HG03558 (cell line): ENCODE measurements around the gene UNC80.

Experiments used
- ATAC-seq: cut with Tn5 transposase; IDR thresholded peaks from one replicate; pipeline ENCODE4 v1.9.1; 2021; ENCODE audit warnings: moderate number of reproducible peaks; ENCODE audit not compliant: unreplicated experiment; ENCODE audit errors: extremely low read depth

The UNC80 gene, protein sequence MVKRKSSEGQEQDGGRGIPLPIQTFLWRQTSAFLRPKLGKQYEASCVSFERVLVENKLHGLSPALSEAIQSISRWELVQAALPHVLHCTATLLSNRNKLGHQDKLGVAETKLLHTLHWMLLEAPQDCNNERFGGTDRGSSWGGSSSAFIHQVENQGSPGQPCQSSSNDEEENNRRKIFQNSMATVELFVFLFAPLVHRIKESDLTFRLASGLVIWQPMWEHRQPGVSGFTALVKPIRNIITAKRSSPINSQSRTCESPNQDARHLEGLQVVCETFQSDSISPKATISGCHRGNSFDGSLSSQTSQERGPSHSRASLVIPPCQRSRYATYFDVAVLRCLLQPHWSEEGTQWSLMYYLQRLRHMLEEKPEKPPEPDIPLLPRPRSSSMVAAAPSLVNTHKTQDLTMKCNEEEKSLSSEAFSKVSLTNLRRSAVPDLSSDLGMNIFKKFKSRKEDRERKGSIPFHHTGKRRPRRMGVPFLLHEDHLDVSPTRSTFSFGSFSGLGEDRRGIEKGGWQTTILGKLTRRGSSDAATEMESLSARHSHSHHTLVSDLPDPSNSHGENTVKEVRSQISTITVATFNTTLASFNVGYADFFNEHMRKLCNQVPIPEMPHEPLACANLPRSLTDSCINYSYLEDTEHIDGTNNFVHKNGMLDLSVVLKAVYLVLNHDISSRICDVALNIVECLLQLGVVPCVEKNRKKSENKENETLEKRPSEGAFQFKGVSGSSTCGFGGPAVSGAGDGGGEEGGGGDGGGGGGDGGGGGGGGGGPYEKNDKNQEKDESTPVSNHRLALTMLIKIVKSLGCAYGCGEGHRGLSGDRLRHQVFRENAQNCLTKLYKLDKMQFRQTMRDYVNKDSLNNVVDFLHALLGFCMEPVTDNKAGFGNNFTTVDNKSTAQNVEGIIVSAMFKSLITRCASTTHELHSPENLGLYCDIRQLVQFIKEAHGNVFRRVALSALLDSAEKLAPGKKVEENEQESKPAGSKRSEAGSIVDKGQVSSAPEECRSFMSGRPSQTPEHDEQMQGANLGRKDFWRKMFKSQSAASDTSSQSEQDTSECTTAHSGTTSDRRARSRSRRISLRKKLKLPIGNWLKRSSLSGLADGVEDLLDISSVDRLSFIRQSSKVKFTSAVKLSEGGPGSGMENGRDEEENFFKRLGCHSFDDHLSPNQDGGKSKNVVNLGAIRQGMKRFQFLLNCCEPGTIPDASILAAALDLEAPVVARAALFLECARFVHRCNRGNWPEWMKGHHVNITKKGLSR (N-terminal part only)

GRCh38 chr2:209771474-209772289 is at the start of gene UNC80:
Gene UNC80, plus strand, starts transcription at chr2:209771832. Its CDS starts 241 bp downstream, at chr2:209772073.
- ATAC-seq: no peak

- no peak for ATAC-seq
These were observed 45.3 kb upstream of the UNC80 start for GRCh38 chr2:209726311-209726710.

- no peak for ATAC-seq
These were observed 44.6 kb upstream of the UNC80 start for GRCh38 chr2:209727077-209727476.

GRCh38 chr2:209734805-209735204 is 36.8 kb upstream of the UNC80 start:
- ATAC-seq: no peak

GRCh38 chr2:209741953-209742352 is 29.7 kb upstream of the UNC80 start:
- ATAC-seq: no peak

GRCh38 chr2:209753020-209753419 is 18.6 kb upstream of the UNC80 start:
- no peak for ATAC-seq

- no peak for ATAC-seq
These were observed 14.5 kb upstream of the UNC80 start for GRCh38 chr2:209757163-209757562.

GRCh38 chr2:209761566-209761965 is 10.1 kb upstream of the UNC80 start:
- ATAC-seq: no peak

DNA sequence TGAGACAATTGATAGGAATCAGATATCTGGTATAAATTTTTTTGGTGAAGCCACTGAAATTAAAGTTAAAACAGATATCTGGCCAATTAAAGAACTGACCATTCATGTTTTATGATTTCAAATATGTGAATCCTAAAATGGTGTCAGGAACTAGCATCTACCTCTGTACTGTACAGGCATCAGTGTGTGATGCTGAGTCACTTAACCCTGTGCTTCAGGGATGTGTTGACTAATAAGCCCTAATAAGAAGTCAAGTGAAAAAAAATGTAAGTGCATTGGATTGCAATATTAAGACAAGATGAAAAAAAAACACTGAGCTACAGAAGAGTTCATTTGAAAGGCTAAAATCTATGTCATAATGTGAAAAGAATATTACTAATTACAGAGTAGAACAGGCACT is 9.1 kb upstream of the UNC80 start:
- no peak for ATAC-seq

- no peak for ATAC-seq
These were observed 8.5 kb upstream of the UNC80 start for GRCh38 chr2:209763106-209763505.

DNA sequence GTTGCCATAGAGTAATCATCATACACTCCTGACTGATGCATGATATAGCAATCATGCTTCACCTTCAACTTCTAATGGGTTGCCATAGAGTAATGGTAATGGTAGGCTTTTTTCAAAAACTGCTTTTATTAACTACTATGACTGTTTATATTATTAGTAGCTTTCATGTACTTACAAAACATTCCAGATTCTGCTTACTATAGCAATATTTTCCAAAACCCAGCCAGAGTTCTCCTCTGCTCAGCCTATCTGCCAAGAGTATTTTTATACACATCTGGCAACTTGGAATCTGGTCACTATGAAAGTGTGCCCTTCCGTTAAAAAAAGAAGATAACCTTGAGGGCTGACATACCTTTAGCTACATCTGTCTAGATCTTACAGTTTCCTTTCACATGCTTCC is 5.0 kb upstream of the UNC80 start:
- ATAC-seq: no peak

DNA sequence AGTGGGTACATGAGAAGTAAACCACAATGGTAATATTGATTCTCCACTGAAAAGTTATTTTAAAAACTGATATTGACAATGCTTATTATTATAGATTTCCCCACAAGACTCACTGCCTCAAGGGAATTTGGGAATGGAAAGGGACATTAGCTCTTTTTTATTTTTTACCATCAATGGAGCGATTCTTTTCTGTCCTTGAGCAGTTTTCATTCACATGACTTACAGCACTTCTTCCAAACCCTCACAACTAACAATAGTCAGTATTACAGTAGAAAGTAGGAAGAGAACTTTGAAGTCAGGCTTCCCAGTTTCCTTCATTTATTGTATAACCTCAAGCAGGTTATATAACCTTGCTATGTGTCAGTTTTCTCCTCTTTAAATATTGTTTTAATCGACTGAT is 4.3 kb upstream of the UNC80 start:
- no peak for ATAC-seq

DNA sequence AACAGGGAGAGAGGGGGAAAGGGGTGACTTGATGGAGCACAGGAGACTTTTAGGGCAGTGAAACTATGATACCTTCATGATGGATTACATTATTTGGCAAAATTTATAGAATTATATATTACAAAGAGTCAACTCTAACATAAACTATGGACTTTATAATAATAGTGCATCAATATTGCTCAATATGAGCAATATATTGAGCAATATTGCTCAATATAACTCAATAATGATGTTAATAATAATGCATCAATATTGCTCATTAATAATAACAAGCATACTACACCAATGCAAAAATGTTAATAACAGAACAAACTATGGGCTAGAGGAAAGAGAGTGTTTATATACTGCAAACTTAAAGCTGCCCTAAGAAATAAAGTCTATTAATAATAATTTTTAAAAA is 3.1 kb upstream of the UNC80 start:
- no peak for ATAC-seq

DNA sequence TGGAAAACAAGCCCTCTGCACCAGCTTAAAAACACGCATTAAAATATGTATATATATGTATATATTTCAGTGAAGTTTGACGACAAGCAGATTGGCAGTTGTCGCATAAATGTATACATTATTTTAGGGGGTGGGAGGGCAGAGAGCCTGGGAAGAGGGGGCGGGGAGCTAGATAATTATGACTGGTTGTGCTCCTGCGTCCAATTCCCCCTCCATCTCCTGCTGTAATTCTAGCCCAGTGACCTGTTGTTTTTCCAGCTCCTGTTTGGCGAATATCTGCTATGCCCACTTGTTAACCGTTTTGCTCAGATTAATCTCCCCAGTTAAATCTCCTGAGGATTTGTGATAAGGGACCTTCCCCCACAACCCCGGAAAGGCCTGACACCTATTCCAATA is 656 bp downstream of the UNC80 start:
- ATAC-seq: no peak

GRCh38 chr2:209773377-209773776 is 1.7 kb downstream of the UNC80 start:
- no peak for ATAC-seq

DNA sequence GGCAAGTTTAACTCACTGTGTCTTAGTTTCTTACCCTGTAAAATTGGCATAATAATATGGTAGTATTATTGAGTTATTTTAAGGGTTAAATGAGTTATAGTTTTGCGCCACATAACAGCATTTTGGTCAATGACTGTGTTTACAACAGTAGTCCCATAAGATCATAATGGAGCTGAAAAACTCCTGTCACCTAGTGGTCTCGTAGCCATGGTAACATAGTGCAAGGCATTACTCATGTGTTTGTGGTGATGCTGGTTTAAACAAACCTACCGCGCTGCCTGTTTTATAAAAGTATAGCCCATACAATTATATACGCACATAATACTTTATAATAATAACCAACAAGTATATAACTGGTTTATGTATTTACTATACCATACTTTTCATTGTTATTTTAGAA is 15.8 kb downstream of the UNC80 start:
- no peak for ATAC-seq

DNA sequence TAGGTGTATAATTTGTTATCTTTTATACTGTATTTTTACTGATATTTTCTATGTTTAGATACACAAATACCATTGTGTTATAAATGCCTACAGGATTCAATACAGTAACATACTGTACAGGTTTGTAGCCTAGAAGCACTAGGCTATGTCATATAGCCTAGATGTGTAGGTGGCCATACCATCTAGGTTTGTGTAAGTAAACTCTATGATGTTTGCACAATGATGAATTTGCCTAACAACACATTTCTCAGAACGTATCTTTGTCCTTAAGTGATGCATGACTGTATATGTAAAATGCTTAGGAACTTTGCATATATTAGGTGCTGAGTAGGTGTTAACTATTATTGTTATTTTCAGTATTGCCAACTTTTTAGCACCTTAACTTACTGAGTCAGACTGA is 17.3 kb downstream of the UNC80 start:
- no peak for ATAC-seq

- no peak for ATAC-seq
These were observed 18.6 kb downstream of the UNC80 start for GRCh38 chr2:209790066-209790728.

- ATAC-seq: no peak
These were observed 19.5 kb downstream of the UNC80 start for GRCh38 chr2:209791151-209791550.
